Transverse colon (tissue), 4 donors: ENCODE data around the gene CACNB3. TPM values are rescaled to one million over a fixed set of nuclear protein-coding genes. Genes with fewer than 3 reads are reported as not detected.
A peak's percentile ranks its signal among the peaks of the same experiment; 100 is the strongest.

Source experiments
- DNase-seq: peaks from one replicate; pipeline ENCODE4 v3.0.0-alpha.2; 2019
- H3K27ac ChIP-seq, 4 donors: fragments of 200-600 bp; sonication (generic); 2 replicates each; pipeline ENCODE4 v1.5.1; 2016 to 2018; ENCODE audit warnings: inconsistent platforms in 4 of 4
- H3K27me3 ChIP-seq: fragments of 200-600 bp; sonication (generic); 2 replicates; pipeline ENCODE4 v1.5.1; 2017; ENCODE audit warnings: inconsistent platforms
- H3K36me3 ChIP-seq, 4 donors: fragments of 200-600 bp; sonication (generic); 2 replicates each; pipeline ENCODE4 v1.5.1; 2017 to 2019; ENCODE audit warnings: inconsistent platforms in 4 of 4
- H3K4me1 ChIP-seq, 4 donors: fragments of 200-600 bp; sonication (generic); 2 replicates each; pipeline ENCODE4 v1.5.1; 2017 to 2020; ENCODE audit warnings: inconsistent platforms in 4 of 4
- H3K4me3 ChIP-seq, 4 donors: fragments of 200-600 bp; sonication (generic); 1 replicate in 1 of 4; 2 replicates in 3 of 4; pipeline versions ENCODE4 v1.5.1 to v1.6.1; 2017 to 2019; ENCODE audit warnings: inconsistent platforms in 4 of 4
- H3K9me3 ChIP-seq, 2 donors: fragments of 200-600 bp; sonication (generic); 2 replicates each; pipeline ENCODE4 v1.5.1; 2017 to 2019; ENCODE audit warnings: inconsistent platforms in 2 of 2
- CTCF ChIP-seq, 5 experiments: fragments of 200-600 bp in 3 of 5; fragments of 450-650 bp in 2 of 5; sonication (generic) in 3 of 5; IDR thresholded peaks; 1 replicate in 2 of 5; 2 replicates in 3 of 5; pipeline ENCODE4 v1.5.1; 2016 to 2017; ENCODE audit warnings: antibody characterized with exemption in 5 of 5, inconsistent platforms in 3 of 5, mild to moderate bottlenecking in 2 of 5, moderate library complexity in 1 of 5
- EP300 ChIP-seq: sonication (generic); formaldehyde crosslinking; IDR thresholded peaks from one replicate; pipeline ENCODE4 v1.6.1; 2017; ENCODE audit warnings: antibody characterized with exemption, low read depth
- POLR2A ChIP-seq: fragments of 450-650 bp; IDR thresholded peaks from one replicate; pipeline ENCODE4 v1.6.1; 2016; ENCODE audit warnings: antibody characterized with exemption, mild to moderate bottlenecking, moderate library complexity
- POLR2AphosphoS5 ChIP-seq, 3 donors: sonication (generic); formaldehyde crosslinking; IDR thresholded peaks; one replicate each; pipeline ENCODE4 v1.6.1; 2016; ENCODE audit warnings: antibody characterized with exemption in 3 of 3
- WGBS, 2 donors: methylation state at CpG; one replicate each; pipeline ENCODE4 v1.1.5; 2018; ENCODE audit warnings: low coverage in 1 of 2; 5-methylcytosine and 5-hydroxymethylcytosine counted together
- in situ Hi-C, 4 donors: fragments of 200-750 bp; cut with MboI; loops; one replicate each; pipeline versions ENCODE4 v1.15.0 to v1.15.1; 2017; ENCODE audit warnings: low sequenced_read_pairs in 3 of 4, low pct_ligation_motif_present in 1 of 4, low pct_unique_long_range_greater_than_20kb in 1 of 4
- intact Hi-C: fragments of 100-400 bp; cut with DNase I; formaldehyde crosslinking; loops from one replicate; pipeline ENCODE4 v1.15.1; 2023; ENCODE audit warnings: low total_unique reads
- total RNA-seq, 4 donors: library from RNA; depleted of rRNA; stranded (reverse); fragments of >200 nt; gene quantifications; one replicate each; pipeline ENCODE4 v1.1.0, GENCODE V29; 2016

The CACNB3 gene
- total RNA-seq, 4 donors from 2014 or later: 20.6 to 53.5 (median 47.1) TPM

DNA sequence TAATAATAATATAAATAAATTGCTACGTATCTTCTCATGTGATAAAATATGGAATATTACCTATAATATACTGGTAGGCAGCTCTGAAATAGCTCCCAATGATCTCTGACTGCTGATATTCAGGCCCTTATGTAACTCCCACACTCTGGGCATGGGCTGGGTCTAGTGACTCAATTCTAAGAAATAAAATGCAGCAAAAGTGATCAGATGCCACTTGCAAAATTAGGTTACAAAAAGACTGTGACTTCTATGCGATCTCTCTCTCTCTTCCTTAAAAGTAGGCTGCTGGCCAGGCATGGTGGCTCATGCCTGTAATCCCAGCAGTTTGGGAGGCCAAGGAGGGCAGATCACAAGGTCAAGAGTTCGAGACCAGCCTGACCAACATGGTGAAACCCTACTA is 10.3 kb upstream of the CACNB3 start:
- Histone ChIP-seq H3K4me3 (no peak overlapping the region), H3K9me3 (no peaks in the 10 kb centered on the region), H3K27ac (no peak overlapping the region), H3K27me3 (no peaks in the 10 kb centered on the region), H3K4me1 (peaks cover 0 to 19% (median 8%) of the 10 kb centered on the region in 4 donors), H3K36me3 (no peaks in the 10 kb centered on the region)
- intact Hi-C loops: no loop called here
- 83 to 93% methylated on average over 1 to 3 of the region's 3 CpGs for WGBS, 2 donors
- in situ Hi-C loops: no loop called here
- TF ChIP-seq POLR2A (no peak), CTCF (IDR thresholded peaks at IDR 0.05) (no peak), POLR2AphosphoS5 (IDR thresholded peaks at IDR 0.05) (no peak), EP300 (no peak)
- DNase-seq: no peak

- intact Hi-C loops (loop anchor here (10.0 kb wide), 1 partner anchor 1274 kb away; the partner anchor contains the start of gene SMARCD1), in situ Hi-C loops (no loop called here)
- Histone ChIP-seq H3K9me3 (no peaks in the 10 kb centered on the region), H3K4me1 (peaks cover 0 to 33% (median 22%) of the 10 kb centered on the region in 4 donors), H3K27ac (peak overlapping the region; percentile 36 to 65 (median 48)), H3K27me3 (no peaks in the 10 kb centered on the region), H3K4me3 (no peak overlapping the region), H3K36me3 (no peaks in the 10 kb centered on the region)
- WGBS, 2 donors: 67% methylated on average over 5 of the region's 5 CpGs; no CpG with 5 or more reads in 1 of the 2 donors
- no peak for TF ChIP-seq POLR2AphosphoS5 (IDR thresholded peaks at IDR 0.05)
- TF ChIP-seq EP300: no peak
- TF ChIP-seq POLR2A: no peak
- TF ChIP-seq CTCF (IDR thresholded peaks at IDR 0.05): no peak
- no peak for DNase-seq
Measured at GRCh38 chr12:48810903-48811431, 7.3 kb upstream of the CACNB3 start.

GRCh38 chr12:48811437-48812090 is 6.7 kb upstream of the CACNB3 start:
- no peak for TF ChIP-seq POLR2AphosphoS5 (IDR thresholded peaks at IDR 0.05)
- no peak for TF ChIP-seq CTCF (IDR thresholded peaks at IDR 0.05)
- TF ChIP-seq POLR2A: no peak
- no peak for TF ChIP-seq EP300
- intact Hi-C loops (loop anchor here (10.0 kb wide), 1 partner anchor 1273 kb away; the partner anchor contains the start of gene SMARCD1), in situ Hi-C loops (no loop called here)
- H3K4me3 ChIP-seq: no peak overlapping the region
- H3K27ac ChIP-seq: peak overlapping the region; percentile 26 to 65 (median 48)
- H3K9me3 ChIP-seq: no peaks in the 10 kb centered on the region
- no peak for DNase-seq
- peaks cover 2 to 39% (median 28%) of the 10 kb centered on the region in 4 donors for H3K4me1 ChIP-seq
- WGBS, 2 donors: 66 to 74% methylated on average over 4 to 5 of the region's 5 CpGs
- no peaks in the 10 kb centered on the region for H3K36me3 ChIP-seq
- H3K27me3 ChIP-seq: no peaks in the 10 kb centered on the region

DNA sequence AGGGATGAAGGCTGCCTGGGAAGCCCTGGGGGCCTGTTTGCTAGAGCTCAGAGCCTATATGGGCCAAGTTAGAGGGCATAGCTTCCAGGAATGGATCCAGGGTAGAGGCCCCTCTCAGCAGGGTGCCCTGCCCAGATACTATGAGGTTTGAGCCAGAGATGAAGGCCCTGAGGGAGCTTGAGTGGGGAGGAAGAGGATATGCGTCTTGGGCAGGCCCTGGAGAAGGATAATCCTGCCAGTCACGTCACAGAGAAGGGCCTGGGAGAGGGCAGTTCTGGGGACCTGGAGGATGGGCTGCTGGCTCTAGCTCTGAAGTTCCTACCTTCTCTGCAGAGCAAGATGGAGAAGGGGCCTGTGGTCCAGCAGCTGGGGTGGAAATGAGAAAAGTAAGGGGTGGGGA is 5.9 kb upstream of the CACNB3 start:
- H3K9me3 ChIP-seq: no peaks in the 10 kb centered on the region
- H3K36me3 ChIP-seq: no peaks in the 10 kb centered on the region
- no peak for DNase-seq
- H3K27me3 ChIP-seq: no peaks in the 10 kb centered on the region
- WGBS, 2 donors: 77% methylated on average over 2 of the region's 2 CpGs; no CpG with 5 or more reads in 1 of the 2 donors
- peaks cover 6 to 47% (median 31%) of the 10 kb centered on the region in 4 donors for H3K4me1 ChIP-seq
- no peak for TF ChIP-seq EP300
- TF ChIP-seq POLR2A: no peak
- no peak for TF ChIP-seq CTCF (IDR thresholded peaks at IDR 0.05)
- TF ChIP-seq POLR2AphosphoS5 (IDR thresholded peaks at IDR 0.05): no peak
- peak overlapping the region in 3 of 4 donors; percentile 22 to 65 (median 59) for H3K27ac ChIP-seq
- intact Hi-C loops: loop anchor here (10.0 kb wide), 1 partner anchor 1272 kb away; the partner anchor contains the start of gene SMARCD1
- no peak overlapping the region for H3K4me3 ChIP-seq
- in situ Hi-C loops: no loop called here
